ENCODE results near the gene GLIS1. TPM values are rescaled to one million over a fixed set of nuclear protein-coding genes. Genes with fewer than 3 reads are reported as not detected.

Gene GLIS1
- total and polyA plus RNA-seq, 2 experiments from 2014 or later, result 0.13 to 1.3 TPM

DNA sequence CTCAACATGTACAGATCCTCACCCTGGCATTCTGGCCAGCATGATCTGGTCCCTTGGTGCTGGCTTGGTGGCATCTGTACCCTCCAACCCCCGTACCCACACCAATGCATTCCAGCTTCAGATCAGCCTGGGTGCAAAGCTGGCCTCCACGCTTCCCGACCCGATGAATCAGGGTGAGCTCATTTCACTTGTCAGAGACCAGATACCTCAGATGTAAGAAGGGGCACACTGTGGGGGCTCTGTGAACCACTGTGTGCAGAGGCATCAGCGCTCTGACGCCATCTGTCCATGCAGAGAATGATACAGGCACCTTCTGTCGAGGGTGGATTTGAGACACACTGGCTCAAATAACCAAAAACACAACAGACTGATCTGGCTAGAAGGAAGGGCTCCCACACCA, 203.1 kb downstream of the GLIS1 start:
- H3K4me1 ChIP-seq (ENCODE audit: insufficient read depth), result no peaks in the 10 kb centered on the region
- no peak overlapping the region for H3K27ac ChIP-seq
- H3K79me2 ChIP-seq, result no peaks in the 10 kb centered on the region
- H3K9me3 ChIP-seq (ENCODE audit: low read depth), result no peaks in the 10 kb centered on the region
- 83% methylated on average over 7 of the region's 7 CpGs for WGBS (ENCODE audit: low lambda C conversion rate, missing lambda C conversion rate)
- H3K4me2 ChIP-seq, result no peak overlapping the region
- DNase-seq (ENCODE audit: low spot score), result no peak
- no peaks in the 10 kb centered on the region for H3K27me3 ChIP-seq
- no peaks in the 10 kb centered on the region for H3K9me2 ChIP-seq (replicated peaks; ENCODE audit: insufficient read depth)
- no peak for TF ChIP-seq EZH2phosphoT487 (IDR thresholded peaks at IDR 0.05; ENCODE audit: low read depth, severe bottlenecking, unreplicated experiment)
- no peak for TF ChIP-seq EZH2 (IDR thresholded peaks at IDR 0.05; ENCODE audit: borderline replicate concordance)
- no peaks in the 10 kb centered on the region for H4K20me1 ChIP-seq (ENCODE audit: insufficient read depth, poor library complexity, severe bottlenecking)
- H2AFZ ChIP-seq, result no peak overlapping the region
- no peaks in the 10 kb centered on the region for H3K36me3 ChIP-seq (replicated peaks; ENCODE audit: insufficient read depth, low read depth)
- H3K4me3 ChIP-seq, result no peak overlapping the region

DNA sequence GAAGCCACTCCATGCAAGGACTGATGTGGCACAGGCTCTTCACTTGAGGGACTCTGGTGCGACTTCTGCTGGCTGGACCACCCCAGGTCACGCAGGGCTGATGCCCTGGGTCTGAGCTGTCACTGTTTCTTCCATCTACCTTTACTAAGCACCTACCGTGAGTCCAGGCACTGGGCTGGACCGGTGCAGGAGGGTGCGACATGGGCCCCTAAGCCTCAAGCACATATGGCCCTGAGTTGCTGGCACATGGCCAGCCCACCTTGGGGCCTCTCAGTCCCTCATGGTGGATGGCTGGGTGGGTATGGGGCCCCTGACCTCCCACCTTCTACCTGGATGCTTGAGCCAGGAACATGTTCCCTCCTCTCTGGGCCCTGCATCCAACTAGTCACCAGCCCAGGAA, 203.7 kb downstream of the GLIS1 start:
- no peak for DNase-seq (ENCODE audit: low spot score)
- H3K36me3 ChIP-seq (replicated peaks; ENCODE audit: insufficient read depth, low read depth), result no peaks in the 10 kb centered on the region
- 88% methylated on average over 5 of the region's 5 CpGs for WGBS (ENCODE audit: low lambda C conversion rate, missing lambda C conversion rate)

DNA sequence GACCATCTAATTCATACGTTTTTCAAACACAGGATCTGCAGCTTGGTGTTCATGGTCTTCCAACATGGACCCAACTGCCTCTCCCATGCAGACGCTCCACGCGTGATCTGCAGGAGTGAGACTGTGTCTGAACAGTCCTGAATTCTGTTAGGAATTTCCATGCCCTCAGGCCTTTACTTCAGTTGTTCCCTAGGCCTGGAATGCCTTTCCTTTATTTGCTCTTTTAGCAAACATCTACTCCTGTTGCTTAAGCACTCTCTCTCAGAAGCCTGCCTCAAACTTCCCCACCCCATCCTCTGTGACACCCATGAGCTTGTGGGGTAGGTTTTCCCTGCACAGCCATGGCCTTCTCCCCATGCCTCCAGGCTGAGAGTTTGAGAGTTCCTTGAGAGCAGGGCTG, 206.1 kb downstream of the GLIS1 start:
- 83% methylated on average over 4 of the region's 4 CpGs for WGBS (ENCODE audit: low lambda C conversion rate, missing lambda C conversion rate)
- Histone ChIP-seq H4K20me1 (ENCODE audit: insufficient read depth, poor library complexity, severe bottlenecking) (no peaks in the 10 kb centered on the region), H3K9me3 (ENCODE audit: low read depth) (no peaks in the 10 kb centered on the region), H3K4me2 (no peak overlapping the region), H3K9me2 (replicated peaks; ENCODE audit: insufficient read depth) (no peaks in the 10 kb centered on the region), H3K4me1 (ENCODE audit: insufficient read depth) (no peaks in the 10 kb centered on the region), H3K27me3 (no peaks in the 10 kb centered on the region), H2AFZ (no peak overlapping the region), H3K79me2 (no peaks in the 10 kb centered on the region), H3K4me3 (no peak overlapping the region), H3K36me3 (replicated peaks; ENCODE audit: insufficient read depth, low read depth) (no peaks in the 10 kb centered on the region), H3K27ac (no peak overlapping the region)
- TF ChIP-seq, protein P1, sequence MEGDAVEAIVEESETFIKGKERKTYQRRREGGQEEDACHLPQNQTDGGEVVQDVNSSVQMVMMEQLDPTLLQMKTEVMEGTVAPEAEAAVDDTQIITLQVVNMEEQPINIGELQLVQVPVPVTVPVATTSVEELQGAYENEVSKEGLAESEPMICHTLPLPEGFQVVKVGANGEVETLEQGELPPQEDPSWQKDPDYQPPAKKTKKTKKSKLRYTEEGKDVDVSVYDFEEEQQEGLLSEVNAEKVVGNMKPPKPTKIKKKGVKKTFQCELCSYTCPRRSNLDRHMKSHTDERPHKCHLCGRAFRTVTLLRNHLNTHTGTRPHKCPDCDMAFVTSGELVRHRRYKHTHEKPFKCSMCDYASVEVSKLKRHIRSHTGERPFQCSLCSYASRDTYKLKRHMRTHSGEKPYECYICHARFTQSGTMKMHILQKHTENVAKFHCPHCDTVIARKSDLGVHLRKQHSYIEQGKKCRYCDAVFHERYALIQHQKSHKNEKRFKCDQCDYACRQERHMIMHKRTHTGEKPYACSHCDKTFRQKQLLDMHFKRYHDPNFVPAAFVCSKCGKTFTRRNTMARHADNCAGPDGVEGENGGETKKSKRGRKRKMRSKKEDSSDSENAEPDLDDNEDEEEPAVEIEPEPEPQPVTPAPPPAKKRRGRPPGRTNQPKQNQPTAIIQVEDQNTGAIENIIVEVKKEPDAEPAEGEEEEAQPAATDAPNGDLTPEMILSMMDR (IDR thresholded peaks at IDR 0.05; ENCODE audit: poor library complexity), result no peak
- TF ChIP-seq EZH2 (IDR thresholded peaks at IDR 0.05; ENCODE audit: borderline replicate concordance) (no peak), EZH2phosphoT487 (IDR thresholded peaks at IDR 0.05; ENCODE audit: low read depth, severe bottlenecking, unreplicated experiment) (no peak)
- DNase-seq (ENCODE audit: low spot score), result no peak

More for the DNA sequence above, 203.7 kb downstream of the GLIS1 start:
- H3K9me2 ChIP-seq (replicated peaks; ENCODE audit: insufficient read depth), result no peaks in the 10 kb centered on the region
- no peak overlapping the region for H2AFZ ChIP-seq
- H4K20me1 ChIP-seq (ENCODE audit: insufficient read depth, poor library complexity, severe bottlenecking), result no peaks in the 10 kb centered on the region
- H3K27me3 ChIP-seq, result no peaks in the 10 kb centered on the region
- H3K9me3 ChIP-seq (ENCODE audit: low read depth), result no peaks in the 10 kb centered on the region
- H3K4me2 ChIP-seq, result no peak overlapping the region
- no peaks in the 10 kb centered on the region for H3K79me2 ChIP-seq
- H3K4me1 ChIP-seq (ENCODE audit: insufficient read depth), result no peaks in the 10 kb centered on the region
- no peak overlapping the region for H3K4me3 ChIP-seq
- no peak overlapping the region for H3K27ac ChIP-seq
- TF ChIP-seq, protein P1 (IDR thresholded peaks at IDR 0.05; ENCODE audit: poor library complexity), result no peak
- no peak for TF ChIP-seq EZH2 (IDR thresholded peaks at IDR 0.05; ENCODE audit: borderline replicate concordance)
- TF ChIP-seq EZH2phosphoT487 (IDR thresholded peaks at IDR 0.05; ENCODE audit: low read depth, severe bottlenecking, unreplicated experiment), result no peak

DNA sequence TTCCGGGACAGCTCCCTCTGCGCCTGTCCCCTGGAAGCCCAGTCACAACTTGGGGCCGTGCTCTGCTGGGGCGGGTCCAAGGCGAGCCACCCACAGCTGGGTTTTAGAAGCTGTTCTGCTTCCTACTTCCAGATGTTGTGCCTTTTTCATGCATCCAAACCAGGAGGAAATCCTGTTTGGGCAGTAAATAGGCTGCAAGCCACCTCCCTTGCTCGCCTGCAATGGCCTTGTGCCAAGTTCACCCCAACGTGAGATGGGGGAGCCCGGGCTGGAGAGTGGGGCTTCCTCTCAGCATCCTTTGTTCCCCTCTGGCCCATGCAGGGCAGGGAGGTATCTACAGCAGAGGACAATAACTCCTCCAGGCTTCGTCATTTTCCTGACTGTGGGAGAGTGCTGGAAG, 206.6 kb downstream of the GLIS1 start:
- H4K20me1 ChIP-seq (ENCODE audit: insufficient read depth, poor library complexity, severe bottlenecking), result no peaks in the 10 kb centered on the region
- no peaks in the 10 kb centered on the region for H3K79me2 ChIP-seq
- no peak overlapping the region for H3K27ac ChIP-seq
- 85% methylated on average over 9 of the region's 9 CpGs for WGBS (ENCODE audit: low lambda C conversion rate, missing lambda C conversion rate)
- H2AFZ ChIP-seq, result no peak overlapping the region
- H3K4me1 ChIP-seq (ENCODE audit: insufficient read depth), result no peaks in the 10 kb centered on the region
- no peaks in the 10 kb centered on the region for H3K9me3 ChIP-seq (ENCODE audit: low read depth)
- H3K4me2 ChIP-seq, result no peak overlapping the region
- no peak for TF ChIP-seq EZH2 (IDR thresholded peaks at IDR 0.05; ENCODE audit: borderline replicate concordance)
- TF ChIP-seq, protein P1 (IDR thresholded peaks at IDR 0.05; ENCODE audit: poor library complexity), result no peak
- TF ChIP-seq EZH2phosphoT487 (IDR thresholded peaks at IDR 0.05; ENCODE audit: low read depth, severe bottlenecking, unreplicated experiment), result no peak
- H3K9me2 ChIP-seq (replicated peaks; ENCODE audit: insufficient read depth), result no peaks in the 10 kb centered on the region
- DNase-seq (ENCODE audit: low spot score), result no peak
- H3K27me3 ChIP-seq, result no peaks in the 10 kb centered on the region
- no peaks in the 10 kb centered on the region for H3K36me3 ChIP-seq (replicated peaks; ENCODE audit: insufficient read depth, low read depth)
- no peak overlapping the region for H3K4me3 ChIP-seq
